Myocyte (in vitro differentiated cells): Measurements from ENCODE around the gene RALGPS1. TPM values are rescaled to one million over a fixed set of nuclear protein-coding genes. Genes with fewer than 3 reads are reported as not detected.

Source experiments
- DNase-seq: peaks from one replicate; pipeline ENCODE4 v3.0.0-alpha.2; 2012; ENCODE audit warnings: low read depth
- polyA plus RNA-seq: library from polyadenylated mRNA; unstranded; fragments of >200 nt; gene quantifications from one replicate; pipeline ENCODE4 v1.2.1, GENCODE V29; 2012; ENCODE audit warnings: missing spikeins
- total RNA-seq: library from RNA; depleted of rRNA; stranded (reverse); fragments of >200 nt; gene quantifications from 2 replicates; pipeline ENCODE4 v1.2.3, GENCODE V29; 2014

The RALGPS1 gene
- total RNA-seq = 3.6 and 7.5 TPM in 2 replicates
- 4.1 TPM for polyA plus RNA-seq

- DNase-seq = peak; percentile 96
Measured at GRCh38 chr9:126914458-126915280, at the start of gene RALGPS1. TSS of gene RALGPS1 (plus strand) at chr9:126914782. CDS start at chr9:126962290, 47,508 bp downstream.

- no peak for DNase-seq
Measured at GRCh38 chr9:126869368-126869767, 45.2 kb upstream of the RALGPS1 start.

- no peak for DNase-seq
Measured at GRCh38 chr9:126872516-126872915, 42.1 kb upstream of the RALGPS1 start.

GRCh38 chr9:126874546-126875314 is 39.9 kb upstream of the RALGPS1 start:
- DNase-seq = peak; percentile 22

- DNase-seq = no peak
Measured at GRCh38 chr9:126875756-126876510, 38.6 kb upstream of the RALGPS1 start.

- no peak for DNase-seq
Measured at GRCh38 chr9:126876531-126876930, 38.1 kb upstream of the RALGPS1 start.

GRCh38 chr9:126877418-126877817 is 37.2 kb upstream of the RALGPS1 start:
- no peak for DNase-seq

GRCh38 chr9:126879288-126879687 is 35.3 kb upstream of the RALGPS1 start:
- DNase-seq = no peak

- no peak for DNase-seq
Measured at GRCh38 chr9:126880226-126880946, 34.2 kb upstream of the RALGPS1 start.

- DNase-seq = no peak
Measured at GRCh38 chr9:126880947-126881332, 33.6 kb upstream of the RALGPS1 start.

GRCh38 chr9:126882746-126883145 is 31.8 kb upstream of the RALGPS1 start:
- DNase-seq = no peak

- DNase-seq = no peak
Measured at GRCh38 chr9:126883636-126884035, 30.9 kb upstream of the RALGPS1 start.

- no peak for DNase-seq
Measured at GRCh38 chr9:126885131-126885641, 29.4 kb upstream of the RALGPS1 start.

GRCh38 chr9:126886034-126886822 is 28.4 kb upstream of the RALGPS1 start:
- DNase-seq = no peak

GRCh38 chr9:126886897-126887296 is 27.7 kb upstream of the RALGPS1 start:
- peak; percentile 23 for DNase-seq

- DNase-seq = no peak
Measured at GRCh38 chr9:126891676-126892075, 22.9 kb upstream of the RALGPS1 start.

GRCh38 chr9:126893079-126893478 is 21.5 kb upstream of the RALGPS1 start:
- no peak for DNase-seq

GRCh38 chr9:126894052-126894603 is 20.5 kb upstream of the RALGPS1 start:
- DNase-seq = no peak

- DNase-seq = no peak
Measured at GRCh38 chr9:126902210-126902609, 12.4 kb upstream of the RALGPS1 start.

GRCh38 chr9:126904586-126904985 is 10.0 kb upstream of the RALGPS1 start:
- DNase-seq = no peak
